ENCODE results near the gene HOXA5.

The HOXA5 gene

GRCh38 chr7:27189295-27189996 lies 46.0 kb upstream of the HOXA5 start:
- H3K4me3 ChIP-seq (ENCODE audit: low read depth, low read length) = no peak overlapping the region
- no peak for TF ChIP-seq CTCF (IDR thresholded peaks at IDR 0.05; ENCODE audit: borderline replicate concordance, insufficient read depth, low read depth, low read length)

GRCh38 chr7:27188386-27189294 lies 45.2 kb upstream of the HOXA5 start:
- no peak for TF ChIP-seq CTCF (IDR thresholded peaks at IDR 0.05; ENCODE audit: borderline replicate concordance, insufficient read depth, low read depth, low read length)
- H3K4me3 ChIP-seq (ENCODE audit: low read depth, low read length) = no peak overlapping the region

DNA sequence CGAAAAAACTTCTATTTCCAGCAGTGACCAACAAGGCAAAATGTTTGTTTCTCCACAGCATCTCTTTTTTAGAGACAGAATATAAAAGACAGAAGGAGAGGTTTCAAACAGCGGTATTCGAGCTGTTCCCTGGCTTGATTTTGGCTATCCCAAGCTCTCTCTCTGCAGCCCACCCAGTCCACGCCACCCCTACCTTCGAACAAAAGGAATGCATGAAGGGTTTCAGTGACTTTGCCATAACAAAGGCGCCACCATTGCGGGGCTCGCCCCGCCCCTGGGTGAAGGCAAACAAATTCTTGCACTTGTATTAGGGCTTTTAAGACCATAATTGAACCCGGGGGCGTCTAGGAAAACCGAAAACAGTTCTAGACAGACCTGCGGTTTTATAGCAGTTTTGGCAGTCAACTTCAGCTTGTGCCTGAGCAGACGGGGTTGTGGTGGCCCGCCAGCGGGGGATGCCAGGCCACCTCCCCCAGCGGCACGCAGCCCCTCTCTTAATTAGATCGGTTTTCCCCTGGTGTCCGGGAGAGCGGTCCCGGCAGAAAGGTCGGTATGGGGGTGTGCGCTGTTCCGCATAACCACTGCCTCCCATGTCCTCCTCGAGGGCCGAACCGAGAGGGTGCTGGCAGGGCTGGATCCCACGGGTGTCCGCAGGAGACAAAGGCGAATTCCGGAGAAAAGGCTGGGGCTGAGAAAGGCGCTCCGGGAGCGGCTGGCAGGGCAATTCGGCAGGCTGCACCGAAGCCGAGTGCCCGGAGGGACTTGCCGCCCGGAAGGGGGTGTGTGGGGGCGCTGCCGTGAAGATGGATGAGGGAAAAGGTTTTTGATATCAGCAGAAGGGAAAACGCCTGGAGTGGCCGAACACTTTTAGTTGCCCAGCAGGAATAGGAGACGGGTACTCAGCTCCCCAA lies 44.2 kb upstream of the HOXA5 start:
- TF ChIP-seq CTCF (IDR thresholded peaks at IDR 0.05; ENCODE audit: borderline replicate concordance, insufficient read depth, low read depth, low read length) = no peak
- no peak overlapping the region for H3K4me3 ChIP-seq (ENCODE audit: low read depth, low read length)

GRCh38 chr7:27186668-27187474 lies 43.4 kb upstream of the HOXA5 start:
- TF ChIP-seq CTCF (IDR thresholded peaks at IDR 0.05; ENCODE audit: borderline replicate concordance, insufficient read depth, low read depth, low read length) = no peak
- H3K4me3 ChIP-seq (ENCODE audit: low read depth, low read length) = no peak overlapping the region

- H3K4me3 ChIP-seq (ENCODE audit: low read depth, low read length) = no peak overlapping the region
Observed at GRCh38 chr7:27185854-27186667, 42.6 kb upstream of the HOXA5 start.

More at GRCh38 chr7:27185854-27186667, 42.6 kb upstream of the HOXA5 start:
- TF ChIP-seq CTCF (IDR thresholded peaks at IDR 0.05; ENCODE audit: borderline replicate concordance, insufficient read depth, low read depth, low read length) = no peak
